Activated CD4-positive, alpha-beta T cell treated with anti-CD3 and anti-CD28 coated beads for 36 hours (primary cell): ENCODE data around the gene COPRS. TPM values are rescaled to one million over a fixed set of nuclear protein-coding genes. Genes with fewer than 3 reads are reported as not detected.

Experiments
- ATAC-seq: fragments of 200-7000 bp; cut with Tn5 transposase; one replicate; pipeline ENCODE4 v1.10.0; 2021; ENCODE audit warnings: mild to moderate bottlenecking, moderate library complexity
- CTCF ChIA-PET: fragments of 350-600 bp; sonication (Branson Sonifier 250); formaldehyde crosslinking; loops from one replicate; lab custom pipeline; 2021; ENCODE audit warnings: antibody characterized with exemption; lab: Charles Lee
- POLR2A ChIA-PET: fragments of 350-600 bp; sonication (Branson Sonifier 250); formaldehyde crosslinking; loops from one replicate; lab custom pipeline; 2021; ENCODE audit warnings: antibody characterized with exemption, inconsistent platforms; lab: Charles Lee
- DNase-seq: peaks from one replicate; pipeline ENCODE4 v3.0.0-alpha.2; 2020
- H3K27ac Mint-ChIP-seq: one replicate; pipeline ENCODE4 v1.8.0; 2021; ENCODE audit warnings: mixed read lengths
- H3K27me3 Mint-ChIP-seq: one replicate; pipeline ENCODE4 v1.8.0; 2021; ENCODE audit warnings: mixed read lengths
- H3K36me3 Mint-ChIP-seq: one replicate; pipeline ENCODE4 v1.8.0; 2021; ENCODE audit warnings: low read depth, mixed read lengths
- H3K4me1 Mint-ChIP-seq: one replicate; pipeline ENCODE4 v1.8.0; 2021; ENCODE audit warnings: mixed read lengths
- H3K4me3 Mint-ChIP-seq: one replicate; pipeline ENCODE4 v1.8.0; 2021; ENCODE audit warnings: mild to moderate bottlenecking, moderate library complexity, mixed read lengths
- H3K9me3 Mint-ChIP-seq: one replicate; pipeline ENCODE4 v1.8.0; 2021; ENCODE audit warnings: low read depth, mixed read lengths
- intact Hi-C, 2 experiments: fragments of 100-400 bp; cut with DNase I in 1 of 2; cut with micrococcal nuclease in 1 of 2; formaldehyde crosslinking; loops; one replicate each; pipeline versions ENCODE4 v1.14.2 to v1.15.1; 2022 to 2024; cut with DNase I, micrococcal nuclease
- total RNA-seq, 2 experiments: library from RNA; stranded (reverse); gene quantifications; one replicate each; pipeline ENCODE4 v1.2.3, GENCODE V29; 2021

The COPRS gene
- total RNA-seq, 2 experiments from 2014 or later, result 35.0 to 41.3 TPM

DNA sequence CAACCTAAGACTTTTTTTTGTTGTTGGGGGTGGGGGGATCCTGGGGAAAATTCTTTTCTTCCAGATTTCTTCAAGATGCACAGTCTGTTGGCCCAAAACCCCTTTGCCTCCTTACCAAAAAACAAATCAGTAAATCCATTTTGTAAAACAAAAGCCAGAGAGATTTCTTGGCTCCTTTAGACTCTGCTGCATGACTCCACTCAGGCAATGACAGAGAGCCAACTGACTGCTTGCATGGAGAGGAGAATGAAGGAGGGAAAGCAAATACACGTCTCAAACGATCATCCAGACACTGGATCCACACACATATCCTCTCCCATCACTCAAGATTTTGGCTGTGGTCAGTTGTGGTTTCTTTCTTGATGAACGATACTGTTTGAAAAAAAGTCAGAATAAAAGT is 13.8 kb downstream of the COPRS start:
- intact Hi-C loops, result no loop called here
- Mint-ChIP-seq H3K27me3 (peaks cover 2% of the 10 kb centered on the region), H3K36me3 (no peaks in the 10 kb centered on the region), H3K27ac (no peak overlapping the region), H3K4me3 (no peak overlapping the region), H3K4me1 (no peaks in the 10 kb centered on the region), H3K9me3 (no peaks in the 10 kb centered on the region)
- ChIA-PET CTCF (interaction anchor here (0.6 to 1.3 kb wide), 3 partner anchors 73 to 868 kb away, joined by 4 to 5 read pairs (median 5); no protein-coding TSS in a partner anchor), POLR2A (no interaction called here)
- no peak for ATAC-seq
- DNase-seq, result no peak

DNA sequence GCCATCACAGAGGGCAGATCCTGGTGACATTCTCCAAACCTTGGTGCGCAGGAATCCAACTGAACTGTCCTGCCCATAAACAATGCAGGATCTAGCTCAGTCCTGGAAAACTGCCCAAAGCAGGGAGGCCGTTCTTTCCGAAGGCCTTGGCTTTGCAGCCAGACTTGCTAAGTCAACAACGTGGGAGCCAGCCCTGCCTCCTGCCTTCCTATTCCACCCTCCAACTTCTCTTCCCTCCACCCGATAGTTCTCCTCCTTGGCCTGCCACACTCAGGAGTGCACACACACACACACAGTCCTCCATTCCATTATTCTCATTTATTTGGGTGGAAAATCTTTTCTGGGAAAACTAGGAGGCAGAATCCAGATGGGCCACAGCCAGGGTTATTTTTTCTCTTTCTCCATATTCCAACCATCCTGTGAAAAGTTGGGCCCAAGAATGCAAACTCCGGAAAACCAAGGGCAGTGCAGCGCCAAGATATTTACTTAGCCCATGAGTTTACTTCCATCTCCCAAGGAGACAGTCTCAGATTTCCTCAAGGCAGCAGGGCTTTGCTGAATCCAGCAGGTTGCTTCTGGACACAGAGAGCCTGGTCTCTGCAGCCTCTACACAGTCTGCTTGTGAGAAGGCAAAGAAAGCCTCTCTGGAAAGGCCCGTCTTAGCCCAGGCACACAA is 15.8 kb downstream of the COPRS start:
- ChIA-PET CTCF (interaction anchor here (0.6 to 2.8 kb wide), 27 partner anchors 9 to 492 kb away, joined by 3 to 13 read pairs (median 4); partner anchors contain the start of gene COPRS), POLR2A (no interaction called here)
- Mint-ChIP-seq H3K36me3 (no peaks in the 10 kb centered on the region), H3K9me3 (no peaks in the 10 kb centered on the region), H3K27ac (no peak overlapping the region), H3K4me1 (no peaks in the 10 kb centered on the region), H3K27me3 (peaks cover 4% of the 10 kb centered on the region), H3K4me3 (no peak overlapping the region)
- intact Hi-C loops, result loop anchor here (2.0 to 5.0 kb wide), 3 partner anchors 284 to 454 kb away; no protein-coding TSS in a partner anchor
- DNase-seq (no peak), ATAC-seq (no peak)

DNA sequence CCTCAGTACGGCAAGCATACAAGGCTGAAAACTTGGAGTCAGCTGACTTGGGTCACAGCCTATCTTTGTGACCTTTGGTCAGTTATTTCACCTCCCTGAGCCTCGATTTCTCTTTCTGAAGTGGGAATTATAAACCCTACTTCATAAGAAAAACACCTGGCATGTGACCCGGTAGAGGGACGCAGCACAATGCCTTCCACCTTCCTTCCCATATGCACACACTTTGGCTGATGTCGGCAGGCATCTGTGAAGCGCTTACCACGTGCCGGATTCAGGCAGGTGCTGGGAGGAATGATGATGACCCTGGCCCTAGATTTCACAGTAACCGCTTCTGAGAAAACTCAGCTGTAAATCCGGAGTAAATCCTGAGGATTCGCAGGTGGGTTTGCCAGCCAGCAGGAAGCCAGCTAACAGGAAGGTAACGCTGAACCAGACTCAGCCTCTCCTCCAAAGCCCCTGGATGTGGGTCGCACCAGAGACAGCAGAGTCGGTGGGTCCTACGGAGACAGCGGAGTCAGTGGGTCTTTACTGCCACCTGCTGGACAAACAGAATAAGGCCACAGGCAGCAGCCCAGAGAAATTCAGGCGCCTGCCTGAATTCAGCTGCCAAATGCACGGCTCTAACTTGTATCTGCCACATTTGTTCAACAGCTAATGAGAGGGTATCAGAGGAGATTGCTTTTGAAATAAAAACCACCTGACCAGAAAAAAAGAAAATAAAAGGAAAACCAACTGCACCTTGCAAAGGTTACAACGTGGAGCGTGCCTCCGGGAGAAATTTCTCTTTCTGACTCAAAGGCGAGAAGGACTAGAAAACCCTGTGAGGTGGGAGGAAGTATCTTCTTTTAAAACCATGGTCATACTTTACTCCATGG is 16.6 kb downstream of the COPRS start:
- no peaks in the 10 kb centered on the region for H3K36me3 Mint-ChIP-seq
- H3K4me1 Mint-ChIP-seq, result no peaks in the 10 kb centered on the region
- peak; percentile 80 for DNase-seq
- H3K27me3 Mint-ChIP-seq, result peaks cover 6% of the 10 kb centered on the region
- ChIA-PET CTCF (interaction anchor here (0.6 to 2.8 kb wide), 31 partner anchors 8 to 726 kb away, joined by 3 to 13 read pairs (median 3); partner anchors contain the start of gene COPRS), POLR2A (no interaction called here)
- H3K4me3 Mint-ChIP-seq, result no peak overlapping the region
- H3K9me3 Mint-ChIP-seq, result no peaks in the 10 kb centered on the region
- intact Hi-C loops, result loop anchor here (1.0 to 5.0 kb wide), 7 partner anchors 197 to 454 kb away; no protein-coding TSS in a partner anchor
- ATAC-seq, result peak; percentile 93
- H3K27ac Mint-ChIP-seq, result no peak overlapping the region

DNA sequence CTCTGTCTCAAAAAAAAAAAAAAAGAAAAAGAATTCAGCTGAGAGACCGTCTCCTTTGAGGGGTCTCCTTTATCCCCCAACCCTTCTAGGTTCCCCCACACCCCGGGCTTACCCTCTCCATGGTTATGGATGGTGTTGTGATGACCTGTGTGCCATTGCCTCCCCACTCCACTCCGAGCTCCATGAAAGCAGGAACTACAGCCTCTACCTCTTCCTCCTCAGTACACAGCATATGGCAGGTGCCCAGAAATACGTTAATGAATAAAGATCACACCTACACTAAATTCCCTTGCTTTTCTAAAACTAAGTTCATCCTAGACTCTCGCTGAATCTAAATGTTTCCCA is 17.2 kb downstream of the COPRS start:
- no peak overlapping the region for H3K27ac Mint-ChIP-seq
- ChIA-PET POLR2A (no interaction called here), CTCF (interaction anchor here (0.6 to 2.8 kb wide), 18 partner anchors 8 to 725 kb away, joined by 3 to 13 read pairs (median 4); partner anchors contain the start of gene COPRS)
- no peak for DNase-seq
- no peak overlapping the region for H3K4me3 Mint-ChIP-seq
- no peaks in the 10 kb centered on the region for H3K9me3 Mint-ChIP-seq
- peaks cover 6% of the 10 kb centered on the region for H3K27me3 Mint-ChIP-seq
- no peaks in the 10 kb centered on the region for H3K4me1 Mint-ChIP-seq
- ATAC-seq, result no peak
- no peaks in the 10 kb centered on the region for H3K36me3 Mint-ChIP-seq
- intact Hi-C loops, result loop anchor here (1.0 to 5.0 kb wide), 7 partner anchors 197 to 453 kb away; no protein-coding TSS in a partner anchor

DNA sequence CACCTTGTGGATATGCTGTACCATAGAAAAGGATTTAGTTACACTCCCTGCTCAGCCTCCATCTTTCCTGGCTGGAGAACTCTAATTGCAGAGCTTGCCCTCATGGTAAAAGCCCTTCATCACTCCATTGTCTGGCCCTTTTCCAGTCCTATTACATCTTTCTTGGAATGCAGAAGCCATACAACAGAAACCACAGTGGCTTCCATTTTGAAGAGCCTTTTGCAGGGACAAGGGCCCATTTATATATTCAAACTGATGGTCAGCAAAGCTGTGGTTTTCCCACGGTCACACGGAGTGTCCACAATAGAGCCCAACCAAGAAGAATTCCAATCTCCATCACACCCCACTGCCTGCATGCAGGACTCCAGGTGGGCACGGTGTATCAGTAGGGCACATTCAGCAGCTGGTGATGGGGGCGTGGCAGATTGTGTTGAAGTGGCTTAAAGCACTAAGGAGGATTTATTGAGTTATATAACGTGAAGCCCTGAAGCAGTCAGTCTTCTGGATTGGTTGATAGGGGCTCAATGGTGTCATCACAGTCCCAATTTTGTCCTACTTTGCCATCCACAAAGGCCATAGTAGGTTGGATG is 20.3 kb downstream of the COPRS start:
- ChIA-PET POLR2A (no interaction called here), CTCF (interaction anchor here (0.6 kb wide), 1 partner anchor 88 kb away, joined by 4 read pairs; no protein-coding TSS in a partner anchor)
- Mint-ChIP-seq H3K27ac (no peak overlapping the region), H3K4me3 (no peak overlapping the region), H3K36me3 (no peaks in the 10 kb centered on the region), H3K4me1 (peaks cover 4% of the 10 kb centered on the region), H3K9me3 (no peaks in the 10 kb centered on the region), H3K27me3 (peaks cover 6% of the 10 kb centered on the region)
- no peak for ATAC-seq
- no peak for DNase-seq
- intact Hi-C loops, result no loop called here

DNA sequence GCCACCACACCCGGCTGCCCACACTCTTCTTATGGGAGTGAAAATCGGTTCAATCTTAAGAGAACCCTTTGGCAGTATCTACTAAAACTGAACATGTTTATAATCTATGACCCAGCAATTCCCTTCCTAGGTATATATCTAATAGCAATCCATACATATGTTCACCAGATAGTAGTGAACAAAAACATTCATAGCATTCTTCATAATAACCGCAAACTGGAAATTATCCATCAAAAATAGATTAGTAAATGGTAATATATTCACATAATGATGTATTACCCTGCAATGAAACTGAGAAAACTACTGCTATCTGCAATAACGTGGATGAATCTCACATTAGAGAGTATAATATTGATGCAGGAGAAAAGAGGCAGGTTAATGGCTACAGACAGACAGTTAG is 23.1 kb downstream of the COPRS start:
- no peak for ATAC-seq
- peaks cover 4% of the 10 kb centered on the region for H3K4me1 Mint-ChIP-seq
- no peaks in the 10 kb centered on the region for H3K36me3 Mint-ChIP-seq
- no peak overlapping the region for H3K4me3 Mint-ChIP-seq
- POLR2A ChIA-PET, result no interaction called here
- H3K27me3 Mint-ChIP-seq, result peaks cover 6% of the 10 kb centered on the region
- no peak overlapping the region for H3K27ac Mint-ChIP-seq
- CTCF ChIA-PET, result no interaction called here
- intact Hi-C loops, result no loop called here
- no peaks in the 10 kb centered on the region for H3K9me3 Mint-ChIP-seq
- DNase-seq, result no peak

DNA sequence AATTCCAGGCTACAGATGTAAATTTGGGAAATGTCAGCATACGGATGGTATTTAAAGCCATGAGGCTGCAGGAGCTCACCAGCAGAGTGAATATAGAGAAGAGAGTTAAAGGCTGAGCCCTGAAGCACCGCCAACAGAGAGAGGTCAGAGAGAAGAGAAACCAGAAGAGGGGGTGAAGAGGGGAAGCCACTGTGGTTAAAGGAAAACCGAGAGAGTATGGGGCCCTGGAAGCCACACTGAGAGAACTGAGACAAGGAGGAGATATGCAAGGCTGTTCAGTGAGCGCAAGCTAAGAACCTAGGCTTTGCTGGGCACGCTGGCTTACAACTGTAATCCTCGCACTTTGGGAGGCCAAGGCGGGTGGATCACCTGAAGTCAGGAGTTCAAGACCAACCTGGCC is 24.6 kb downstream of the COPRS start:
- POLR2A ChIA-PET, result no interaction called here
- Mint-ChIP-seq H3K27me3 (peaks cover 2% of the 10 kb centered on the region), H3K4me3 (no peak overlapping the region), H3K9me3 (no peaks in the 10 kb centered on the region), H3K36me3 (no peaks in the 10 kb centered on the region), H3K27ac (no peak overlapping the region), H3K4me1 (peaks cover 4% of the 10 kb centered on the region)
- intact Hi-C loops, result no loop called here
- DNase-seq (peak; percentile 10), ATAC-seq (peak; percentile 63)
- CTCF ChIA-PET, result interaction anchor here (1.1 kb wide), 1 partner anchor 8 kb away, joined by 9 read pairs; no protein-coding TSS in a partner anchor

DNA sequence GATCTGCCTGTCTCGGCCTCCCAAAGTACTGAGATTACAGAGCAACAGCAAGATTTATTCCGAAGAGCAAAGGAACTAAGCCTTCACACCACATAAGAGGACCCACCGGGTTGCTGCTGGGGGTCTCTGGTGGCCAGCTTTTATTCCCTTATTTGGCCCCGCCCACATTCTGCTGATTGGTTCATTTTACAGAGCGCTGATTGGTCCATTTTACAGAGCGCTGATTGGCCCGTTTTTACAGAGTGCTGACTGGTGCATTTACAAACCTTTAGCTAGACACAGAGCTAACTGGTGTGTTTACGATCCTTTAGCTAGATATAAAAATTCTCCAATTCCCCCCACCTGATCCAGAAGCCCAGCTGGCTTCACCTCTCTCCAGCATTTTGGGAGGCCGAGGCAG is 26.3 kb downstream of the COPRS start:
- intact Hi-C loops, result no loop called here
- no peak for DNase-seq
- Mint-ChIP-seq H3K27ac (no peak overlapping the region), H3K27me3 (peaks cover 2% of the 10 kb centered on the region), H3K36me3 (no peaks in the 10 kb centered on the region), H3K9me3 (no peaks in the 10 kb centered on the region), H3K4me1 (peaks cover 4% of the 10 kb centered on the region), H3K4me3 (no peak overlapping the region)
- no peak for ATAC-seq
- CTCF ChIA-PET, result interaction anchor here (0.6 to 0.7 kb wide), 2 partner anchors 36 to 224 kb away, joined by 3 read pairs; no protein-coding TSS in a partner anchor
- POLR2A ChIA-PET, result no interaction called here

DNA sequence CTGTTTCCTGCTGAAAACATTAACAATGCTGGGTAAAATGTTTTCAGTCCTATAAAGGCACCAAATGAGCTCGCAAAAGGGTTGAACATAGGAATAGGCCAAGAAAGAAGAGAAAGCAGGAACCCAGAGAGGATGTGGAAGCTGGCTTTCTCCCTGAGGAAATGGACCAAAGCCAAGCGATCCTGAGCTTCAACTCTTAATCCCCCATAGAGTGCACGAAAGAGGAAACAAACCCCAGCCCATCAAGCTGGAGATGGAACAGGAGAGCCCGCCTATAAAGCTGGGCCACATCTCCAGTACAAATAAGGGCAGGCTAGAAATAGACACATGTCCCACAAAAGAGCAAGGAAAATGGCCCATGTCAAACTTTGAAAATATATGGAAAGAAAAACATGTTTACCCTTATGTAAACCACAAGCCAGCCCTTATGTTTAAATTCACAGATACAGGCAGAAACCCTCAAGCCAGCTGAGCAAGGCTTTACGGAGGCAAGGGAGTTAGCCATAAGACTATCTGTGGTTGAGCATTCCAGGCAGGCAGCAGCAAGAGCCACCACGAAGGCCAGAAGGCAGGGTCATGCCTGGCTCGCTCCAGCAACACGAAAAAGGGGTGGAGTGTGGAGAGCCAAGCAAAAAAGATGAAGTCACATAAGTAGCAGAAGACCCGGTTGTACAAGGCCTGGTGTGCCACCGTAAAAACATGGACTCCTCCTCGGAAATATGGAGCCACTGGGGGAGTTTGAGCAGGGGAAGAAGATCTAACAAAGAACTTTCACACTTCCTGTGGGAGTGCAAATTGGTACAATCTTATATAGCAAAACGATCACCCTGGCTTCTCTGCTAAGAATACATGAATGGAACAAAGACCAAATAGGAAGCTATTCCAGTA is 27.8 kb downstream of the COPRS start:
- no peak overlapping the region for H3K27ac Mint-ChIP-seq
- ATAC-seq (no peak), DNase-seq (no peak)
- no peaks in the 10 kb centered on the region for H3K36me3 Mint-ChIP-seq
- H3K27me3 Mint-ChIP-seq, result no peaks in the 10 kb centered on the region
- ChIA-PET POLR2A (no interaction called here), CTCF (interaction anchor here (2.1 kb wide), 1 partner anchor 11 kb away, joined by 13 read pairs; no protein-coding TSS in a partner anchor)
- H3K9me3 Mint-ChIP-seq, result no peaks in the 10 kb centered on the region
- no peak overlapping the region for H3K4me3 Mint-ChIP-seq
- peaks cover 4% of the 10 kb centered on the region for H3K4me1 Mint-ChIP-seq
- intact Hi-C loops, result no loop called here

DNA sequence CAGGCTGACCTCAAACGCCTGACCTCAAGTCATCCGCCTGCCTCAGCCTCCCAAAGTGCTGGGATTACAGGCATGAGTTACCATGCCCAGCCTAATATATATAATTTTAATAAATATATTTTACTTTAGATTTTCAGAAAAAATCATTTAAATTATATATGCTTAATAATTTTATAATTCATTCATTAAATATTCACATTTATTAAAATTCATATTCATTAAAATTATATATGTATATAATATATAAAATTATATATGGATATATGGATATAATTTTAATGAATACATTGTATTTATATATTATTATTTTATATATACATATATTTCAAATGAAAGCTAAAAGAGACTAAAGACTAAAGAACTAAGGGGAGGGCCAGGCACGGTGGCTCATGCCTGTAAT is 29.4 kb downstream of the COPRS start:
- H3K36me3 Mint-ChIP-seq, result no peaks in the 10 kb centered on the region
- ATAC-seq (no peak), DNase-seq (no peak)
- ChIA-PET CTCF (interaction anchor here (0.6 kb wide), 1 partner anchor 269 kb away, joined by 3 read pairs; no protein-coding TSS in a partner anchor), POLR2A (no interaction called here)
- H3K27ac Mint-ChIP-seq, result no peak overlapping the region
- intact Hi-C loops, result loop anchor here in 1 of 2 experiments (10.0 kb wide), 1 partner anchor 115 kb away; no protein-coding TSS in a partner anchor
- peaks cover 4% of the 10 kb centered on the region for H3K4me1 Mint-ChIP-seq
- no peaks in the 10 kb centered on the region for H3K9me3 Mint-ChIP-seq
- no peak overlapping the region for H3K4me3 Mint-ChIP-seq
- no peaks in the 10 kb centered on the region for H3K27me3 Mint-ChIP-seq
